Left colon (tissue), 2 donors: ENCODE data around the gene JOSD1. TPM values are rescaled to one million over a fixed set of nuclear protein-coding genes. Genes with fewer than 3 reads are reported as not detected.

Experiments
- ATAC-seq: fragments of 200-7000 bp; cut with Tn5 transposase; one replicate; pipeline ENCODE4 v1.9.1; 2020; ENCODE audit warnings: mild to moderate bottlenecking, moderate library complexity
- DNase-seq, 2 donors: peaks; one replicate each; pipeline ENCODE4 v3.0.0-alpha.2; 2020
- intact Hi-C, 2 donors: fragments of 100-400 bp; cut with DNase I in 1 of 2; cut with micrococcal nuclease in 1 of 2; formaldehyde crosslinking; loops; one replicate each; pipeline versions ENCODE4 v1.11.2 to v1.14.0; 2022; cut with DNase I, micrococcal nuclease
- total RNA-seq, 2 donors: library from RNA; stranded (reverse); fragmentation: NEBNext Ultra II Directional; extraction: Animal tissue kit (Norgen Biotek cat#: 25700); gene quantifications; one replicate each; pipeline ENCODE4 v1.2.1, GENCODE V29; 2021
- donor health status: DM: no; HTN: no; CAD: no.
- donor health status: DM: yes; HTN: yes; CAD: no.

JOSD1 gene
- total RNA-seq, 2 donors from 2014 or later, result 93.1 to 144 TPM

- DNase-seq (peak in 1 of 2 donors; percentile 23), ATAC-seq (no peak)
- intact Hi-C loops, result no loop called here
These were observed 1.6 kb downstream of the JOSD1 start for GRCh38 chr22:38699143-38699542.

DNA sequence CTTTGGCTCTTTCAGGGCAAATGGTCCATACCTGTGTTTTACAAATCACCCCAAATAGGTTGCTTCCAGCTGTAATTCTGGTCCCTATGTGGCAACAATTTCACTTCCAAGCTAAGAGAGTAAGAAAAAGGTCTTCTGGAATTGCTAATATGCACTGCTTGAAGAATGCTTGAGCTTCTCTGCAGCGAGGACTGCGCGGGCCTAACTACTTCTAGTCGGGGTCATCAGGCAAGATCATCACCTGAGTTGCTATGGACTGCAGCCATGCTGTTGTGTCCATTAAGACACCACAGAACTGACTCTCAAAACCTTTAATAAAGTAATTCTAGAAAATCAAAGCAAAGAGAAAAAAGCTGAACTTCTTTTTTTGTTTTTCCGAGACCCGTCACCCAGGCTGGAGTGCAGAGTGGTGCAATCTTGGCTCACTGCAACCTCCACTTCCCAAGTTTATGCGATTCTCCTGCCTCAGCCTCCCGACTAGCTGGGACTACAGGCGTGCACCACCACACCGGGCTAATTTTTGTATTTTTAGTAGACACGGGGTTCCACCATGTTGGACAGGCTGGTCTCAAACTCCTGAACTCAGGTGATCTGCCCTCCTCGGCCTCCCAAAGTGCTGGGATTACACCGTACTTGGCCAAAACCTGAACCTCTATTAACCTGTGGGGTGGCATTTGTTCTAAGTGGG lies 2.2 kb downstream of the JOSD1 start:
- intact Hi-C loops, result no loop called here
- ATAC-seq, result no peak
- peak in 1 of 2 donors; percentile 25 for DNase-seq

- ATAC-seq, result no peak
- intact Hi-C loops, result no loop called here
- peak in 1 of 2 donors; percentile 45 for DNase-seq
These were observed 3.2 kb downstream of the JOSD1 start for GRCh38 chr22:38697425-38698089.

DNA sequence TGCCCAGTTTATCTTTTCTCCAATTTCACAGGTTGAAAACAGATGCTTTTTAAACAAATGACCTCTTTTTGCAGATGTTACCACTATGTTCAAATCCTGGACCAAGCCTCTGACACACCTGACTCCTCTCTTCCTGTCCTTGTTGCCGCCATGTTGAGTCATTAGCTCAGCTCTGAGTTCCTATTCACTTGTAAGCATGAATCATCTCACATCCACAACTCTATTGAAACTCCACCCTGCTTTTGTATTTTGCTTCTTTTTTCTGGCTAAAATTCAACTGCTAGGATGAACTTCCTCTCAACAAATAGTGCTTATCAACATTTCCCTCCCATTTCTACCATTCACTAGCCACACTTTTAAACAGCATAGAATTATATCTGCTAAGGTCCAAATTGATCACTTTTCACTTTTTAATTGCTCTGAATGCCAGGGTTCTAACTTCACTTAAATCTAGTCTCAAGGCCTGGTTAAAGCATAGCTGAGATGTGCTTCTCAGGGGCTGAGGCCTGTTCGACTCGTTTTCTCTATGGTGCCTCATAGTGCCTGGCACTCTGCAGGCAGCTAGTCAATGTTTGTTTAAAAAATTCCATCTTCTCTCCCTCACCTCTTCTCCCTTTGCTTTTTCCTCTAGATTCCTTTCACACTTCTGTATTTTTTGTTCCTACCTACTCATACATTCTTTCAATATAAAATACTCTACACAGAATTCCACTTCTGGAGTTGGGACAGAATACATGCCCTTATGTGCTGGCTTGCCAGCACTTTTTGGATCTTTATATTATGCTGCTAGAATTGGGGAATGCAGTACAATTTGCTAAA lies 3.9 kb downstream of the JOSD1 start:
- no peak for ATAC-seq
- intact Hi-C loops, result no loop called here
- peak in 1 of 2 donors; percentile 44 for DNase-seq

DNA sequence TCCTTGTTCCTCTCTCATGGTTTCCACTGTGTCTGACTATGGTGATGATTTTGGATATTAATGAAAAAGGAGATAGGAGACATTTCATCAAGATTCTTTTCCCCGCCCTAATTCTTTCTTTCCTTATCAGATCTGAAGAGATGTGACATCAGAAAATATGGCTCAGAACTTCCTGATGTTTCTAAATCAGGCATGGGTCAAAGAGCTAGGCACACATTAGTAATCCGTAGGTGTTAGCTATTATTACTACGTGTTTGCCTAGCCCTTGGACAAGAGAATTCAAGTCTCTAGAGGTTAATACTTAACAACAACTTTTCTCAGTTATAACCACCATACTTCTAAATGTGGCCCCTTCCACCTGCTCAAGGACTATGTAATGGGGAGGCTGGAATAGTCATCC lies 5.8 kb downstream of the JOSD1 start:
- intact Hi-C loops, result no loop called here
- ATAC-seq, result peak; percentile 56
- DNase-seq, result no peak

GRCh38 chr22:38694049-38694448 lies 6.7 kb downstream of the JOSD1 start:
- peak; percentile 59 to 76 for DNase-seq
- intact Hi-C loops, result no loop called here
- peak; percentile 79 for ATAC-seq

DNA sequence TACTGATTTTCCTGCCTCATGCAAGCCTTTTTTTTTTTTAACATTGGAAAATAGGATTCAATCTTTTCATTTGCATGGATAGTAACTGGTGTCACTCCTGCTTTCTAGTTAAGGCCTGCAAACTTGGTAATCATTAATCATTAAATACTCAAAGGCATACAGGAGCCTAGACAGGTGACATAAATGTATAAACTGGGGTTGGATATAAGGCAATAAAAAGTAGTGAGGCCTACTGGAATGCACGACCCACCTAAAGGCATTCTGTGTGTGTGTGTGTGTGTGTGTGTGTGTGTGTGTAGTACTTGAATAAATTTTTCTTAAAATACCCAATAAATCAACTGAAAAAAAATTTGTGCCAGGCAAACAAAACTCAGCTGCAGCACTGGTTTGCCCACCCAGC lies 11.1 kb downstream of the JOSD1 start:
- no peak for DNase-seq

DNA sequence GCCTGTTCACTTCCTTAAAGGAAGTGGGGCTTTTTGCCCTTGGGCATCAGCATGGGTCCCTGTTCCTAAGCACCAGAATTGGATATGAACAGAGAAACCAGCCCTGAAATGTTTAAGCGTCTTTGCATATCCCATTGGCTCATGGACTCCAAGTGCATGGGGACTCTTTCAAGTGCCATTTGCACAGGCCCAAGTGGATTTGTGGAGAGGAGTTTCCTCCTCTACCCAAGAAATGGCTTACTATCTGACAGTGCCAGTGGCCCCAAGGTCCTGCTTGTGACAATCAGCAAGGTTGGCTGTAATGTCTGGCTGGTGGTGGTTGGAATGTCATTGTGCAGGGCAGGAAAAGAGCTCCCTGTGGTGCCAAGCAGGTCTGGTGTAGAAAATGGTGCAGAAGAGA lies 15.0 kb downstream of the JOSD1 start:
- DNase-seq (no peak), ATAC-seq (no peak)
- intact Hi-C loops, result no loop called here

More for the DNA sequence above, 11.1 kb downstream of the JOSD1 start:
- intact Hi-C loops, result no loop called here
- ATAC-seq, result peak; percentile 38

DNA sequence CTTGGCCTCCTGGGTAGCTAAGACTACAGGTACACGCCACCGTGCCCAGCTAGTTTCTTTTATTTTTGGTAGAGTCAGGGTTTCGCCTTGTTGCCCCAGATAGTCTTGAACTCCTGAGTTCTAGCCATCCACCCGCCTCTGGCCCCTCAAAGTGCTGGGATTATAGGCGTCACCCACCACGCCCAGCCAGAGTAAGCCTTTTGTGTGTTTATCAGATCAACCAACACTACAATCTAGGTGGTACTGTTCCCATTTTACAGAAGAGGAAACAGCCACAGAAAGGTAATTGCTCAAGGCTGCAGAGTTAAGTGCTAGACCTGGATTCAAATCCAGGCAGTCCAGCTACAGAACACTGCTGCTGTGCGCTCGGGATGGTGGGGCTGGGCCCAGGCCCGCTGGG lies 15.8 kb downstream of the JOSD1 start:
- no peak for DNase-seq
- intact Hi-C loops, result no loop called here
- ATAC-seq, result no peak

DNA sequence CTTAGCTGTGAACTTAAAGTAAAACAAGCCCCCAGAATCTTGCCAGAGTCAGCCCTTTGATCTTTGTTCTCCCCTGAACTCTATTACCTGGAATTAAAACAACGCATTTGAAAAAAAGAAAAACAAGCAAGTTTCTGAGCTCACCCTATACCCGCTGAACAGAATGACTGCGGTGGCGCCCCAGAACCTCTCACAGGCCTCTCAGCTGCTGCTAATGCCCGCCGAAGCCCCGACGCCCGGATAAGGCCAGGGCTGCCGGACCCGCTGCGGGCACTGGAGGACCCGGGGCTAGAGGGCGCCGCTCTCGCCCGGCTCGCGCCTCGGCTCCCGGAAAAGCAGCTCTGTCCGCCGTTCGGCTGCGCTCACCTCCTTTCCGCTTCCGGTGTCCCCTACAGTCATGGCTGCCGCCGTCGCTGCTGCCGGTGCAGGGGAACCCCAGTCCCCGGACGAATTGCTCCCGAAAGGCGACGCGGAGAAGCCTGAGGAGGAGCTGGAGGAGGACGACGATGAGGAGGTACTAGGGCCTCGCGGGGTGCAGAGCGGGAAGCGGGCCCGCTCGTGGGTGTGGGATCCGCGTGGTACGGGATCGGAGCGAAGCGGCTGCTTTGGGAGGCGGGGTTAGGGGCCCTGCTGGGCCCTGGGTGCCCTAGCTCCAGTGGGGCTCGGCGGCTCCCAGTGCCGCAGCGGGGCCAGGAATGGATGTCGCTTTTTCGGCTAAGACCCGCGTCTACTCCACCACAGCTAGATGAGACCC lies 19.0 kb downstream of the JOSD1 start, which contains the start of gene TOMM22:
TSS of gene TOMM22 (plus strand) at position 376 of the 754 bp plus-strand sequence. CDS start at position 398, 22 bp downstream.
- ATAC-seq (peak; percentile 97), DNase-seq (peak; percentile 85 to 91)
- intact Hi-C loops, result no loop called here

DNA sequence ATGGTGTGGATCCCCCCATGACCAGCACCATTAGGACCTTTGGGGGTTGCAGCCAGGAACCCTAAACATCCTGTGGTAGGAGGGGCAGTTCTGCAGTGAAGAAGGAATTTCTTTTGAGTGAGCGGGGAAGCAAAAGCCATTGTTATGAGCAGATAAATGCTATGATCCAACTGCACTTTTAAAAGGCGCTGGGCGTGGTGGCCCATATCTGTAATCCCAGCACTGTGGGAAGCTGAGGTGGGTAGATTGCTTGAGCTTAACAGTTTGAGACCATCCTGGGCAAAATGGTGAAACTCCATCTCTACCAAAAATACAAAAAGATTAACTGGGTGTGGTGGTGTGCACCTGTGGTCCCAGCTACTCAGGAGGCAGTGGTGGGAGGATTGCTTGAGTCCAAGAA lies 24.9 kb downstream of the JOSD1 start:
- ATAC-seq (no peak), DNase-seq (no peak)
- intact Hi-C loops, result no loop called here

DNA sequence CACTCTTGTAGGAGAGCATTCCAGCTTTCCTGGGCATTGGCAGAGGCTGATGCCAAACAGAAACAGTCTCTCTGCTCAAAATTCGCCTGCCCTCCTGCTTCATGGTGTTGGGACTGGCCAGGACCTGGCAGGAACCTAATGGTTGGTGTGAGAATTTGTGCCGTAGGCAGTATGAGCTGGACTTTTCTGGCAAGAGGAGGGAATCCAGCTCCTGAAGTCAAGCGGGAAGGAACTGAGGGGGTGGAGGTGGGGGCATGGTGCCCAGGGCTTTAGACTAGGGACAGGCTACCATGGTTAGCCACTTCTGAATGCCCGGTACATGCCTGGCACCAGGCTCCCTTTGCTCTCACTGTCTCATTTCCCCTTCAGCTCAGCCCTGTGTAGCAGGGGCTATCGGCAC lies 25.9 kb downstream of the JOSD1 start:
- intact Hi-C loops, result no loop called here
- DNase-seq, result no peak
- no peak for ATAC-seq

DNA sequence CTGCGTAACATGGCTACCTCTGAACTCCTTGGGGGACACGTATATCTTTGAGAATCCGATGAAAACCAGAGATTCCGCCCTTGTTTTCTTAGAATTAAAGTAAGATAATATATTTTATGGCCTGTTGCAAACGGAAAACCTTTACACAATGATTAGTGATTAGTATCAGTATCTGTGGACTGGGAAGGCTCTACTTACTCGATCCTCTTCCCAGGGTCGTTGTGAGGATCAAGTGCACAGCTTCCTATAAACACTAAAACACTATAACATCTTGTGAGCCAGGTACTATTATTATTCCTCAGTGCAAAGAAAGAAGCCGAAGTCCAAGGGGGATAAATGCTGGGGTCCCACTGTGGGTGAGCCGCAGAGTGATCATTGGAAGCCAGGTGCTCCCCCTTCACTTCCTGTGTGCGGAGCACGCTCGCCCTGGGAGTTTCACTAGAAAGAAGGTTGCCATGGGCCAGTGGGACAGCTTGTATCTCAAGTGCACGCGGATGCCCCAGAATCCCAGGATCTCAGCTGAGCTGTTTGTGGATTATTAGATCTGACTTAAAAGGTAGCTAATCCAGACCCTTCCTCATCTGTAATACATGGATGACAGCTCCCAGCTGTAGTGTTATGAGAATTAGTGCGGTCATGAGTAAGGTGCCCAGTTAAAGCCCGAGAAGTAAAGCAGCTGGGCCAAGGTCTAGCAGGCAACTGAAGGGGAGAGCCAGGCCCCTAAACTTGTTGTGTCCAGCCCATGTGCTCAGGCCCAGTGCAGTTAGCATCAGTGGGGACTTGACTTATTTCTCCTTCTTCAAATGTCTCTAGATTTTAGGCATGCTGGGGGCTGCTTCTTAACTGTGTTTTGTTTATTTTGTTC lies 43.5 kb downstream of the JOSD1 start:
- DNase-seq, result peak in 1 of 2 donors; percentile 42
- intact Hi-C loops, result no loop called here
- ATAC-seq, result peak; percentile 30

DNA sequence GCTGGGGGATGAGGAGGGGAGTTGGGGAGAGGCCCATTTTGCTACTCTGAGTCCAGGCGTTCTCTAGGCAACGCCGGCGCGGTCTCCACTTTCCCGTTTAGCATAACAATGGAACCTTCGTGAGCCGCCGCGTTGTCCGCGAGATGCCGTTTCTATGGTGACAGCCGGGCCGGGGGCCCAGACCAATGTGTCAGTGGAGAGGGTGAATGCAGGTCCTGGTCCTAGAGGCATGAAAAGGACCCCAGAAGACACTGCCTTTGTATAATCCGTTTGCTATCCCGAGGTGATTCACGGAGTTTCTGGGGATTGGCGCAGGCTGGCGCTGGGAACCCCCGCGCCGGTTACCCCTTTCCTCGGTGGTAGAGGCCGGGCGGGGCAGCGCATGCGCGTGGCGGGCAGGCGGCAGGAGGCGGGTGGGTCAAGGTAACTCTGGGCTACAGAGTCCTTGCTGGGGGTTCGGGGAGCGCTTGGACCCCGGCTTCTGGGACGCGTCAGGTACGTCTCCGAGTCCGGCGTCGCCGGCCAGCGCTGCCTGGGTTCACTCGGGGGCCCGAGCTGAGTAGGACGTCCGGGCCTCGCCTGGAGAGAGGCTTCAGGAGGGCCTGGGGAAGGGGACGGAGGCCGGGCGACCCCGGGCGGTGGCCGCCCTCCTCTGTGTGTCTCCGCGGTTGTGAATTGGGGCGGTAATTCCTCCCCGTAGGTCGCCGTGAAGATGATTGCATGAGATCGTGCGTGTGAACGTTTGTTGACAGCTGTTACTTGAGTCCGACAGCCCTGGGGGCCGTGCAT lies 44.3 kb downstream of the JOSD1 start, which contains the start of the genes CBY1 and FAM227A:
TSS of gene CBY1 (plus strand) at position 383 of the 789 bp plus-strand sequence. CDS start 11,417 bp downstream, outside the sequence.
TSS of gene FAM227A (minus strand) at position 137 of the 789 bp plus-strand sequence. CDS start 6,224 bp downstream, outside the sequence.
- peak; percentile 89 for ATAC-seq
- intact Hi-C loops, result no loop called here
- peak; percentile 88 to 92 for DNase-seq

DNA sequence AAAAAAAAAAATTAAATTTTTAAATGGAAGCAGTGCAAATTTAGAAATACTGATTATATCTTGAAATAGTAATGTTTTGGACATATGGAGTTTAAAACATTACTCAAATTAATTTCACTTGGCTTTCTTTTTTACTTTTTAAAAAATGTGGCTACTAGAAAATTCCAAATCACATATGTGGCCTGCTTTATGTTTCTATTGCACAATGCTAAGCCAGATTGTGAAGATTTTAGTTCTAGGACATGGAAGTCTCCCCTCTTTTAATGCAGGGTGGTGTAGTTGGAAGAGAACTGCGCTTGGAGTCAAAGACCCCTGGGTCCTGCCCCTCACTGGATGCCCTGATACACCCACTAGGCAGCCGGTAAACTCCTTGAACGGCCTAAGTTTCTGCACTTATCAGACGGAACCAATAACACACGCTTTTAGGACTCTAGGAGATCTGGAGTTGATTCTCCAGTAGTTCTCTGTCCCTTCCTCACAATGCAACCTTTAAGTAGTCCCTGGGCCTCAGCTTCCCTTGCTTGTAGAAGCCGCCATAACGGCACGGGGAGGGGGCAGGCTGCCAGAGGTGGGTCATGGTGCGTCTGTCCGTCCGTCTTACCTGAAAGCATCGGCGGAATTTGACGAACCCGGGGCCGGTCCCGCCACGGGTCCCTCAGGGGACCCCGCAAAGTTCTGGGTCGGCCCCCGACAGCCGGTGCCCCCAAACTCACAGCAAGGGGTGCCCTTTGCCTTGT lies 45.1 kb downstream of the JOSD1 start:
- DNase-seq, result no peak
- no peak for ATAC-seq
- intact Hi-C loops, result no loop called here

DNA sequence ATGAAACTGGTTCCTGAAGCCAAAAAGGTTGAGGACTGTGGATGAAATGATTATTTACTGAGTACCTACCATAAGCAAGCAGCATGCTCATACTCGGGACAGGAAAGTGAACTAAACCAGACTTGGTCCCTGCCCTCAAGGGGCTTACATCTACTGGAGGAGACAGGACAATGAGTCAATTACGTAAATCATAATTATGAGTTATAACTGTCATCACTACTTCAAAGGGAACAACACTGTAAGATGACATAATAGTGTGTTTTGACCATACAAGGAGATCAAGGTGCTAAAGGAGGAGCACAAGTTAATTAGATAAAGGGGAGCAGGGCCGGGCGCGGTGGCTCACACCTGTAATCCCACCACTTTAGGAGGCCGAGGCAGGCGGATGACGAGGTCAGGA lies 47.0 kb downstream of the JOSD1 start:
- intact Hi-C loops, result no loop called here
- no peak for ATAC-seq
- no peak for DNase-seq
